H9 (cell line): ENCODE data around the gene NSFL1C. TPM values are rescaled to one million over a fixed set of nuclear protein-coding genes. Genes with fewer than 3 reads are reported as not detected.

ENCODE experiments used
- DNase-seq: peaks from one replicate; pipeline ENCODE4 v3.0.0-alpha.2; 2017
- H2AFZ ChIP-seq: one replicate; pipeline ENCODE4 v1.6.1; 2013; ENCODE audit warnings: mild to moderate bottlenecking, low read length, control low read depth, moderate library complexity
- H2AK5ac ChIP-seq: 2 replicates; pipeline ENCODE4 v1.6.1; 2013; ENCODE audit warnings: low read length, control low read depth, mixed read lengths; ENCODE audit not compliant: insufficient read length
- H2BK120ac ChIP-seq: one replicate; pipeline ENCODE4 v1.6.1; 2013; ENCODE audit warnings: low read depth, mild to moderate bottlenecking, low read length, control low read depth, inconsistent platforms; ENCODE audit not compliant: poor library complexity, severe bottlenecking
- H2BK12ac ChIP-seq: 2 replicates; pipeline ENCODE4 v1.6.1; 2013; ENCODE audit warnings: low read length, control low read depth, mixed read lengths, low read depth; ENCODE audit not compliant: insufficient read length
- H2BK15ac ChIP-seq: 2 replicates; pipeline ENCODE4 v1.6.1; 2013; ENCODE audit warnings: low read depth, low read length, control low read depth
- H2BK20ac ChIP-seq: one replicate; pipeline ENCODE4 v1.6.1; 2013; ENCODE audit warnings: low read depth, mild to moderate bottlenecking, low read length, control low read depth, inconsistent platforms; ENCODE audit not compliant: poor library complexity, severe bottlenecking
- H2BK5ac ChIP-seq: 2 replicates; pipeline ENCODE4 v1.6.1; 2013; ENCODE audit warnings: low read length, control low read depth, mixed read lengths; ENCODE audit not compliant: insufficient read length
- H3K14ac ChIP-seq: 2 replicates; pipeline ENCODE4 v1.6.1; 2013; ENCODE audit warnings: low read length, control low read depth; ENCODE audit not compliant: insufficient read depth
- H3K18ac ChIP-seq: 2 replicates; pipeline ENCODE4 v1.6.1; 2013; ENCODE audit warnings: low read depth, mild to moderate bottlenecking, mixed read lengths, low read length, control low read depth; ENCODE audit not compliant: insufficient read length
- H3K23ac ChIP-seq: 2 replicates; pipeline ENCODE4 v1.6.1; 2013; ENCODE audit warnings: low read length, control low read depth, mixed read lengths, low read depth; ENCODE audit not compliant: insufficient read length
- H3K23me2 ChIP-seq: 2 replicates; pipeline ENCODE4 v1.6.1; 2013; ENCODE audit warnings: low read depth, mild to moderate bottlenecking, mixed read lengths, low read length, control low read depth; ENCODE audit not compliant: insufficient read length, poor library complexity, severe bottlenecking
- H3K27ac ChIP-seq: 2 replicates; pipeline ENCODE4 v1.5.1; 2013; ENCODE audit warnings: low read length, control low read depth, mixed read lengths, low read depth; ENCODE audit not compliant: insufficient read length
- H3K27me3 ChIP-seq: 2 replicates; pipeline ENCODE4 v1.6.1; 2013; ENCODE audit warnings: low read length, control low read depth, inconsistent platforms; ENCODE audit not compliant: insufficient read depth
- H3K4ac ChIP-seq: 2 replicates; pipeline ENCODE4 v1.6.1; 2013; ENCODE audit warnings: low read depth, mild to moderate bottlenecking, control low read depth, inconsistent platforms, low read length, moderate library complexity
- H3K4me1 ChIP-seq: 2 replicates; pipeline ENCODE4 v1.6.1; 2013; ENCODE audit warnings: low read length, control low read depth, inconsistent platforms; ENCODE audit not compliant: insufficient read depth
- H3K4me2 ChIP-seq: 2 replicates; pipeline ENCODE4 v1.6.1; 2013; ENCODE audit warnings: low read length, control low read depth, mixed read lengths; ENCODE audit not compliant: insufficient read length, insufficient read depth
- H3K56ac ChIP-seq: 2 replicates; pipeline ENCODE4 v1.6.1; 2013; ENCODE audit warnings: low read depth, mild to moderate bottlenecking, mixed read lengths, low read length, control low read depth; ENCODE audit not compliant: insufficient read length
- H3K79me1 ChIP-seq: 2 replicates; pipeline ENCODE4 v1.6.1; 2013; ENCODE audit warnings: low read depth, mild to moderate bottlenecking, moderate library complexity, low read length, control low read depth, inconsistent platforms; ENCODE audit not compliant: insufficient read depth, poor library complexity, severe bottlenecking
- H3K79me2 ChIP-seq: 2 replicates; pipeline ENCODE4 v1.6.1; 2013; ENCODE audit warnings: low read length, control low read depth, inconsistent platforms; ENCODE audit not compliant: insufficient read depth
- H3K9ac ChIP-seq: 2 replicates; pipeline ENCODE4 v1.6.1; 2013; ENCODE audit warnings: low read length, control low read depth, mixed read lengths; ENCODE audit not compliant: insufficient read length; ENCODE audit errors: extremely low read depth
- H3K9me3 ChIP-seq: one replicate; pipeline ENCODE4 v1.6.1; 2013; ENCODE audit warnings: low read depth, low read length, inconsistent platforms; ENCODE audit not compliant: control insufficient read depth
- H3T11ph ChIP-seq: one replicate; pipeline ENCODE4 v1.6.1; 2013; ENCODE audit warnings: mild to moderate bottlenecking, low read length, control low read depth, inconsistent platforms
- H4K20me1 ChIP-seq: one replicate; pipeline ENCODE4 v1.6.1; 2013; ENCODE audit not compliant: control insufficient read depth, insufficient read length, insufficient read depth
- H4K5ac ChIP-seq: 2 replicates; pipeline ENCODE4 v1.6.1; 2013; ENCODE audit warnings: low read depth, mild to moderate bottlenecking, mixed read lengths, low read length, control low read depth; ENCODE audit not compliant: insufficient read length
- H4K8ac ChIP-seq: replicated peaks from 2 replicates; pipeline ENCODE4 v1.6.1; 2013; ENCODE audit warnings: low read length, control low read depth, mixed read lengths, low read depth; ENCODE audit not compliant: insufficient read length
- H4K91ac ChIP-seq: 2 replicates; pipeline ENCODE4 v1.6.1; 2013; ENCODE audit warnings: low read depth, mild to moderate bottlenecking, moderate library complexity, mixed read lengths, low read length, control low read depth; ENCODE audit not compliant: insufficient read length
- H3K27ac Mint-ChIP-seq, 3 experiments: 2 replicates in 2 of 3; 3 replicates in 1 of 3; pipeline ENCODE4 v1.8.0; 2020 to 2021; ENCODE audit warnings: mixed read lengths in 3 of 3, mild to moderate bottlenecking in 1 of 3, moderate library complexity in 1 of 3
- H3K27me3 Mint-ChIP-seq: 2 replicates; pipeline ENCODE4 v1.8.0; 2021; ENCODE audit warnings: low read depth, mild to moderate bottlenecking, moderate library complexity, mixed read lengths
- H3K36me3 Mint-ChIP-seq, 3 experiments: 2 replicates in 2 of 3; 3 replicates in 1 of 3; pipeline ENCODE4 v1.8.0; 2020 to 2021; ENCODE audit warnings: low read depth in 3 of 3, mixed read lengths in 3 of 3; ENCODE audit not compliant: insufficient read depth in 1 of 3
- H3K4me1 Mint-ChIP-seq, 2 experiments: 2 replicates each; pipeline ENCODE4 v1.8.0; 2020; ENCODE audit warnings: mixed read lengths in 2 of 2
- H3K4me3 Mint-ChIP-seq, 2 experiments: 2 replicates in 1 of 2; 3 replicates in 1 of 2; pipeline ENCODE4 v1.8.0; 2020 to 2021; ENCODE audit warnings: mild to moderate bottlenecking in 2 of 2, mixed read lengths in 2 of 2, moderate library complexity in 1 of 2
- H3K9me3 Mint-ChIP-seq, 2 experiments: 2 replicates in 1 of 2; 3 replicates in 1 of 2; pipeline ENCODE4 v1.8.0; 2020; ENCODE audit warnings: mild to moderate bottlenecking in 2 of 2, mixed read lengths in 2 of 2, moderate library complexity in 1 of 2
- CTCF ChIP-seq: fragments of 200-600 bp; sonication (generic); conservative IDR thresholded peaks from 3 replicates; pipeline ENCODE4 v1.8.0; 2021; ENCODE audit warnings: antibody characterized with exemption, mild to moderate bottlenecking
- WGBS: extraction: QIAGEN DNeasy Blood & Tissue Kit; methylation state at CpG from one replicate; pipeline ENCODE4 v1.1.7; 2013; ENCODE audit warnings: missing lambda C conversion rate, low lambda C conversion rate, mixed read lengths; ENCODE audit not compliant: insufficient read length; ENCODE audit errors: extremely low coverage; 5-methylcytosine and 5-hydroxymethylcytosine counted together
- total RNA-seq: library from RNA; stranded (reverse); gene quantifications from 2 replicates; pipeline ENCODE4 v1.2.1, GENCODE V29; 2021

NSFL1C gene
- total RNA-seq, 1 experiment from 2014 or later = 81.8 TPM

DNA sequence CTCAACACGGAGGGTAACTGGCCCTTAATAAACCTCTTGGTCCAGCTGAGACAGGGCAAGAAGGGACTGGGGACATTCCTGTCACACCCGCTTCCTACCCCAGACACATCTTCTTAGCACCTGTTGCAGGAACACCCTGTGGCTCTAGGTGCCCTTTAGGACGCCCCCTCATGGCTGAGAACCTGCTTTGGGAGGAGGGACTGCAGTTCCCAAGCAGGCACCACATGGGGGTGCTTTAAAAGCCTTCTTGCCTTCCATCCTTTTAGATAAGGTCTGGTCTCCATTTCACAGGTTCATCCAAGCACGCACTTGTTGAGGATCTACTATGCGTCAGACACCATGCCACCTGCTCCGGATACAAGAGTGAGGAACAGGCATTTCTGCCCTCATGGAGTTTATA is 26.6 kb downstream of the NSFL1C start:
- no peaks in the 10 kb centered on the region for H3K23me2 ChIP-seq
- no peak overlapping the region for H2BK120ac ChIP-seq
- no peak overlapping the region for H4K5ac ChIP-seq
- Mint-ChIP-seq H3K9me3 (no peaks in the 10 kb centered on the region; a peak in 1 of 5 replicates), H3K27me3 (no peaks in the 10 kb centered on the region; the same call in 1 of the 2 replicates), H3K27ac (no peak overlapping the region; a peak in 1 of 7 replicates), H3K4me1 (peaks cover 2 to 21% of the 10 kb centered on the region in 2 experiments), H3K4me3 (no peak overlapping the region), H3K36me3 (peaks cover 19 to 34% (median 30%) of the 10 kb centered on the region in 3 experiments; a peak in 6 of 7 replicates)
- H3K9me3 ChIP-seq = no peaks in the 10 kb centered on the region
- H2BK5ac ChIP-seq = no peak overlapping the region
- no peak overlapping the region for H2BK15ac ChIP-seq
- no peak overlapping the region for H3K27ac ChIP-seq
- H3K79me1 ChIP-seq = no peaks in the 10 kb centered on the region
- DNase-seq = peak; percentile 80
- no peaks in the 10 kb centered on the region for H3K27me3 ChIP-seq
- no peaks in the 10 kb centered on the region for H3K79me2 ChIP-seq
- H3T11ph ChIP-seq = no peak overlapping the region
- no peak overlapping the region for H4K8ac ChIP-seq
- no peak overlapping the region for H3K14ac ChIP-seq
- no peaks in the 10 kb centered on the region for H3K4me1 ChIP-seq
- no peak overlapping the region for H4K91ac ChIP-seq
- peak; percentile 71 for TF ChIP-seq CTCF
- no peak overlapping the region for H2BK20ac ChIP-seq
- no peak overlapping the region for H2BK12ac ChIP-seq
- H3K23ac ChIP-seq = no peak overlapping the region
- no peak overlapping the region for H2AK5ac ChIP-seq
- no peak overlapping the region for H3K4ac ChIP-seq
- H3K18ac ChIP-seq = no peak overlapping the region
- no peak overlapping the region for H2AFZ ChIP-seq
- H4K20me1 ChIP-seq = no peaks in the 10 kb centered on the region
- no peak overlapping the region for H3K4me2 ChIP-seq
- H3K9ac ChIP-seq = no peak overlapping the region
- no CpG with 5 or more reads among the region's 6 CpGs for WGBS
- no peak overlapping the region for H3K56ac ChIP-seq
